Measurements from ENCODE around the gene RFPL4AL1.

RFPL4AL1 gene

GRCh38 chr19:55820037-55820436 lies 51.1 kb downstream of the RFPL4AL1 start:
- H3K27me3 ChIP-seq (ENCODE audit: control insufficient read depth in 1 of 2, insufficient read depth in 2 of 2, low read length in 2 of 2), result no peaks in the 10 kb centered on the region
- no peaks in the 10 kb centered on the region for H3K36me3 ChIP-seq (ENCODE audit: control insufficient read depth in 1 of 2, insufficient read depth in 2 of 2, low read length in 2 of 2)
- no peak overlapping the region for H3K27ac ChIP-seq (ENCODE audit: low read depth, low read length)
- no peaks in the 10 kb centered on the region for H3K9me3 ChIP-seq (ENCODE audit: control insufficient read depth in 1 of 2, low read length in 2 of 2)
- no peak overlapping the region for H3K9ac ChIP-seq (ENCODE audit: low read depth in 1 of 2, low read length in 2 of 2)
- no peaks in the 10 kb centered on the region for H3K4me1 ChIP-seq (ENCODE audit: control insufficient read depth in 1 of 2, insufficient read depth in 2 of 2, low read length in 2 of 2)
- no peak overlapping the region for H3K4me3 ChIP-seq (ENCODE audit: low read depth in 1 of 2, low read length in 2 of 2)
